HepG2 (cell line): ENCODE results near the gene SLC2A10. TPM values are rescaled to one million over a fixed set of nuclear protein-coding genes. Genes with fewer than 3 reads are reported as not detected.

Experiments
- ELF1 ChIP-seq: sonication (generic); formaldehyde crosslinking; IDR thresholded peaks from 2 replicates; pipeline ENCODE4 v1.4.0; 2020; ENCODE audit warnings: missing genetic modification reagents
- IRF2 ChIP-seq: IDR thresholded peaks from 2 replicates; pipeline ENCODE4 v1.6.1; 2018; ENCODE audit warnings: missing genetic modification reagents, missing compliant biosample characterization
- JUNB ChIP-seq: sonication (generic); formaldehyde crosslinking; IDR thresholded peaks from 2 replicates; pipeline ENCODE4 v1.8.0; 2022; ENCODE audit warnings: missing genetic modification reagents, mild to moderate bottlenecking, borderline replicate concordance
- KDM6A ChIP-seq: IDR thresholded peaks from 2 replicates; pipeline ENCODE4 v1.6.1; 2016; ENCODE audit warnings: low read depth
- NCOR1 ChIP-seq: fragments of 200-600 bp; sonication (generic); IDR thresholded peaks from 2 replicates; pipeline ENCODE4 v1.7.0; 2017; ENCODE audit warnings: antibody characterized with exemption, low read length, borderline replicate concordance
- NPAS2 ChIP-seq: sonication (generic); formaldehyde crosslinking; IDR thresholded peaks from 2 replicates; pipeline ENCODE4 v1.8.0; 2022; ENCODE audit warnings: mild to moderate bottlenecking, missing genetic modification reagents, borderline replicate concordance
- PHF21A ChIP-seq: sonication (generic); formaldehyde crosslinking; IDR thresholded peaks from 2 replicates; pipeline ENCODE4 v1.5.0; 2020; ENCODE audit warnings: mild to moderate bottlenecking, missing genetic modification reagents
- RARA ChIP-seq: IDR thresholded peaks from 2 replicates; pipeline ENCODE4 v1.6.1; 2016; ENCODE audit warnings: missing genetic modification reagents, missing compliant biosample characterization
- RARG ChIP-seq: sonication (generic); formaldehyde crosslinking; IDR thresholded peaks from 2 replicates; pipeline ENCODE4 v1.4.0; 2020; ENCODE audit warnings: low read depth, mild to moderate bottlenecking, missing genetic modification reagents
- SIX4 ChIP-seq: sonication (generic); formaldehyde crosslinking; IDR thresholded peaks from 2 replicates; pipeline ENCODE4 v1.4.0; 2020; ENCODE audit warnings: missing genetic modification reagents
- SP140L ChIP-seq: sonication (generic); formaldehyde crosslinking; IDR thresholded peaks from 2 replicates; pipeline ENCODE4 v1.4.0; 2020; ENCODE audit warnings: missing genetic modification reagents, borderline replicate concordance
- ZNF615 ChIP-seq: sonication (generic); formaldehyde crosslinking; IDR thresholded peaks from 2 replicates; pipeline ENCODE4 v1.5.0; 2020; ENCODE audit warnings: mild to moderate bottlenecking, missing genetic modification reagents, borderline replicate concordance
- ZNF839 ChIP-seq: sonication (generic); formaldehyde crosslinking; IDR thresholded peaks from 2 replicates; pipeline ENCODE4 v1.4.0; 2020; ENCODE audit warnings: missing genetic modification reagents, mild to moderate bottlenecking, borderline replicate concordance
- ZSCAN9 ChIP-seq: IDR thresholded peaks from 2 replicates; pipeline ENCODE4 v1.6.1; 2016; ENCODE audit warnings: borderline replicate concordance
- polyA plus RNA-seq, 8 experiments: library from polyadenylated mRNA; depleted of rRNA in 3 of 8; stranded (reverse) in 7 of 8; unstranded in 1 of 8; fragments of >200 nt; fragmentation: Illumina TruSeq in 4 of 8; extraction: Trizol in 4 of 8; gene quantifications; 2 replicates each; pipeline versions ENCODE4 v1.2.1 to v1.2.3, GENCODE V29; 2011 to 2016; ENCODE audit warnings: low read depth in 4 of 8, missing spikeins in 1 of 8, mixed read lengths in 1 of 8; ENCODE audit not compliant: insufficient read depth in 1 of 8
- total RNA-seq, 5 experiments: library from RNA; depleted of rRNA; stranded (reverse); fragments of >200 nt; fragmentation: Illumina TruSeq; extraction: Trizol; gene quantifications; 2 replicates each; pipeline ENCODE4 v1.2.3, GENCODE V29; 2016; ENCODE audit warnings: low read depth in 1 of 5
- TF ChIP-seq, protein P1 (sequence below): IDR thresholded peaks from 2 replicates; pipeline ENCODE4 v1.6.1; 2016; ENCODE audit warnings: mild to moderate bottlenecking
- TF ChIP-seq, protein P2 (sequence below): sonication (generic); formaldehyde crosslinking; IDR thresholded peaks from 2 replicates; pipeline ENCODE4 v1.5.0; 2020; ENCODE audit warnings: missing genetic modification reagents
- TF ChIP-seq, protein P3 (sequence below): sonication (generic); formaldehyde crosslinking; IDR thresholded peaks from 2 replicates; pipeline ENCODE4 v1.5.0; 2020; ENCODE audit warnings: mild to moderate bottlenecking, missing genetic modification reagents, moderate library complexity
- TF ChIP-seq, protein P4 (sequence below): sonication (generic); formaldehyde crosslinking; IDR thresholded peaks from 2 replicates; pipeline ENCODE4 v1.5.0; 2020; ENCODE audit warnings: mild to moderate bottlenecking, missing genetic modification reagents
- TF ChIP-seq, protein P5 (sequence below): sonication (generic); formaldehyde crosslinking; IDR thresholded peaks from 2 replicates; pipeline ENCODE4 v1.8.0; 2022; ENCODE audit warnings: mild to moderate bottlenecking, missing genetic modification reagents
- TF ChIP-seq, protein P6 (sequence below): sonication (generic); formaldehyde crosslinking; IDR thresholded peaks from 2 replicates; pipeline ENCODE4 v1.8.1; 2023; ENCODE audit warnings: missing genetic modification reagents, mild to moderate bottlenecking, borderline replicate concordance
- TF ChIP-seq, protein P7 (sequence below): sonication (generic); formaldehyde crosslinking; IDR thresholded peaks from 2 replicates; pipeline ENCODE4 v1.4.0; 2020; ENCODE audit warnings: missing genetic modification reagents

The SLC2A10 gene
- total and polyA plus RNA-seq, 2 of the 13 experiments (the other 11 are each of a cell fraction or from before 2014, with no cell fraction given): 16.0 to 18.4 TPM

DNA sequence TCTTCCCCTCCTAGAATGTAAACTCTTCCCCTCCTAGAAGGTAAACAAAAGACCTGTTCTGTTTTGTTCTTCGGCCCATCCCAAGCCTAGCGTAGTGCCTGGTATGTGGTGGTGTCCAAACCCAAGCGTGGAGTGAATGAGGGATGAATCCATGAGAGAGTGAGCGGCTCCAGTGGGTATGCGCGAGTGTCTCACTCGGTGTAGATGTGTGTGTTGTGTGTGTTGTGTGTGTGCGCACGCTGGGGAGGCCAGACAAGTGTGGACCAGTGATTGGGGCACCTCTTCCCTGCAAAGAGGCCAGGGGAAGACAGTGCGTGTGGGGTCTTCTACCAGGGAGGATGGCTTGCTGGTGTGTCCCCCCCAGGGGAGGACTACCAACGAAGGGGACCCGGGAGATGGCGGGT, 392 bp upstream of the SLC2A10 start (continued):
- TF ChIP-seq, protein P1, sequence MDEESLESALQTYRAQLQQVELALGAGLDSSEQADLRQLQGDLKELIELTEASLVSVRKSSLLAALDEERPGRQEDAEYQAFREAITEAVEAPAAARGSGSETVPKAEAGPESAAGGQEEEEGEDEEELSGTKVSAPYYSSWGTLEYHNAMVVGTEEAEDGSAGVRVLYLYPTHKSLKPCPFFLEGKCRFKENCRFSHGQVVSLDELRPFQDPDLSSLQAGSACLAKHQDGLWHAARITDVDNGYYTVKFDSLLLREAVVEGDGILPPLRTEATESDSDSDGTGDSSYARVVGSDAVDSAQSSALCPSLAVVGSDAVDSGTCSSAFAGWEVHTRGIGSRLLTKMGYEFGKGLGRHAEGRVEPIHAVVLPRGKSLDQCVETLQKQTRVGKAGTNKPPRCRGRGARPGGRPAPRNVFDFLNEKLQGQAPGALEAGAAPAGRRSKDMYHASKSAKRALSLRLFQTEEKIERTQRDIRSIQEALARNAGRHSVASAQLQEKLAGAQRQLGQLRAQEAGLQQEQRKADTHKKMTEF (CRISPR knock-in tag): no peak; the same call in 1 of the 2 replicates
- no peak for TF ChIP-seq SIX4
- TF ChIP-seq, protein P2, sequence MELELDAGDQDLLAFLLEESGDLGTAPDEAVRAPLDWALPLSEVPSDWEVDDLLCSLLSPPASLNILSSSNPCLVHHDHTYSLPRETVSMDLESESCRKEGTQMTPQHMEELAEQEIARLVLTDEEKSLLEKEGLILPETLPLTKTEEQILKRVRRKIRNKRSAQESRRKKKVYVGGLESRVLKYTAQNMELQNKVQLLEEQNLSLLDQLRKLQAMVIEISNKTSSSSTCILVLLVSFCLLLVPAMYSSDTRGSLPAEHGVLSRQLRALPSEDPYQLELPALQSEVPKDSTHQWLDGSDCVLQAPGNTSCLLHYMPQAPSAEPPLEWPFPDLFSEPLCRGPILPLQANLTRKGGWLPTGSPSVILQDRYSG (CRISPR knock-in tag): no peak
- no peak for TF ChIP-seq ZSCAN9 (CRISPR knock-in tag)
- TF ChIP-seq, protein P3, sequence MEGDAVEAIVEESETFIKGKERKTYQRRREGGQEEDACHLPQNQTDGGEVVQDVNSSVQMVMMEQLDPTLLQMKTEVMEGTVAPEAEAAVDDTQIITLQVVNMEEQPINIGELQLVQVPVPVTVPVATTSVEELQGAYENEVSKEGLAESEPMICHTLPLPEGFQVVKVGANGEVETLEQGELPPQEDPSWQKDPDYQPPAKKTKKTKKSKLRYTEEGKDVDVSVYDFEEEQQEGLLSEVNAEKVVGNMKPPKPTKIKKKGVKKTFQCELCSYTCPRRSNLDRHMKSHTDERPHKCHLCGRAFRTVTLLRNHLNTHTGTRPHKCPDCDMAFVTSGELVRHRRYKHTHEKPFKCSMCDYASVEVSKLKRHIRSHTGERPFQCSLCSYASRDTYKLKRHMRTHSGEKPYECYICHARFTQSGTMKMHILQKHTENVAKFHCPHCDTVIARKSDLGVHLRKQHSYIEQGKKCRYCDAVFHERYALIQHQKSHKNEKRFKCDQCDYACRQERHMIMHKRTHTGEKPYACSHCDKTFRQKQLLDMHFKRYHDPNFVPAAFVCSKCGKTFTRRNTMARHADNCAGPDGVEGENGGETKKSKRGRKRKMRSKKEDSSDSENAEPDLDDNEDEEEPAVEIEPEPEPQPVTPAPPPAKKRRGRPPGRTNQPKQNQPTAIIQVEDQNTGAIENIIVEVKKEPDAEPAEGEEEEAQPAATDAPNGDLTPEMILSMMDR: no peak
- no peak for TF ChIP-seq PHF21A (CRISPR knock-in tag)
- TF ChIP-seq SP140L (CRISPR knock-in tag): no peak
- TF ChIP-seq ELF1: no peak
- TF ChIP-seq, protein P4, sequence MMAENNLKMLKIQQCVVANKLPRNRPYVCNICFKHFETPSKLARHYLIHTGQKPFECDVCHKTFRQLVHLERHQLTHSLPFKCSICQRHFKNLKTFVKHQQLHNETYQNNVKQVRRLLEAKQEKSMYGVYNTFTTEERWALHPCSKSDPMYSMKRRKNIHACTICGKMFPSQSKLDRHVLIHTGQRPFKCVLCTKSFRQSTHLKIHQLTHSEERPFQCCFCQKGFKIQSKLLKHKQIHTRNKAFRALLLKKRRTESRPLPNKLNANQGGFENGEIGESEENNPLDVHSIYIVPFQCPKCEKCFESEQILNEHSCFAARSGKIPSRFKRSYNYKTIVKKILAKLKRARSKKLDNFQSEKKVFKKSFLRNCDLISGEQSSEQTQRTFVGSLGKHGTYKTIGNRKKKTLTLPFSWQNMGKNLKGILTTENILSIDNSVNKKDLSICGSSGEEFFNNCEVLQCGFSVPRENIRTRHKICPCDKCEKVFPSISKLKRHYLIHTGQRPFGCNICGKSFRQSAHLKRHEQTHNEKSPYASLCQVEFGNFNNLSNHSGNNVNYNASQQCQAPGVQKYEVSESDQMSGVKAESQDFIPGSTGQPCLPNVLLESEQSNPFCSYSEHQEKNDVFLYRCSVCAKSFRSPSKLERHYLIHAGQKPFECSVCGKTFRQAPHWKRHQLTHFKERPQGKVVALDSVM (CRISPR knock-in tag): no peak
- no peak for TF ChIP-seq NPAS2
- TF ChIP-seq, protein P5, sequence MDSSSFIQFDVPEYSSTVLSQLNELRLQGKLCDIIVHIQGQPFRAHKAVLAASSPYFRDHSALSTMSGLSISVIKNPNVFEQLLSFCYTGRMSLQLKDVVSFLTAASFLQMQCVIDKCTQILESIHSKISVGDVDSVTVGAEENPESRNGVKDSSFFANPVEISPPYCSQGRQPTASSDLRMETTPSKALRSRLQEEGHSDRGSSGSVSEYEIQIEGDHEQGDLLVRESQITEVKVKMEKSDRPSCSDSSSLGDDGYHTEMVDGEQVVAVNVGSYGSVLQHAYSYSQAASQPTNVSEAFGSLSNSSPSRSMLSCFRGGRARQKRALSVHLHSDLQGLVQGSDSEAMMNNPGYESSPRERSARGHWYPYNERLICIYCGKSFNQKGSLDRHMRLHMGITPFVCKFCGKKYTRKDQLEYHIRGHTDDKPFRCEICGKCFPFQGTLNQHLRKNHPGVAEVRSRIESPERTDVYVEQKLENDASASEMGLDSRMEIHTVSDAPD (CRISPR knock-in tag): no peak
- TF ChIP-seq ZNF615: no peak
- 0 out of 2 replicates have a peak, but pooled peaks have one; percentile 3 for TF ChIP-seq IRF2 (CRISPR knock-in tag)
- no peak for TF ChIP-seq KDM6A (CRISPR knock-in tag)
- TF ChIP-seq NCOR1: no peak
- TF ChIP-seq RARA (CRISPR knock-in tag): no peak
- TF ChIP-seq ZNF839: no peak
- peak; percentile 31; the same call in 1 of the 2 replicates for TF ChIP-seq JUNB (CRISPR knock-in tag)
- no peak for TF ChIP-seq RARG (CRISPR knock-in tag)
- TF ChIP-seq, protein P6, sequence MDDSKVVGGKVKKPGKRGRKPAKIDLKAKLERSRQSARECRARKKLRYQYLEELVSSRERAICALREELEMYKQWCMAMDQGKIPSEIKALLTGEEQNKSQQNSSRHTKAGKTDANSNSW (CRISPR knock-in tag): no peak
- TF ChIP-seq, protein P7, sequence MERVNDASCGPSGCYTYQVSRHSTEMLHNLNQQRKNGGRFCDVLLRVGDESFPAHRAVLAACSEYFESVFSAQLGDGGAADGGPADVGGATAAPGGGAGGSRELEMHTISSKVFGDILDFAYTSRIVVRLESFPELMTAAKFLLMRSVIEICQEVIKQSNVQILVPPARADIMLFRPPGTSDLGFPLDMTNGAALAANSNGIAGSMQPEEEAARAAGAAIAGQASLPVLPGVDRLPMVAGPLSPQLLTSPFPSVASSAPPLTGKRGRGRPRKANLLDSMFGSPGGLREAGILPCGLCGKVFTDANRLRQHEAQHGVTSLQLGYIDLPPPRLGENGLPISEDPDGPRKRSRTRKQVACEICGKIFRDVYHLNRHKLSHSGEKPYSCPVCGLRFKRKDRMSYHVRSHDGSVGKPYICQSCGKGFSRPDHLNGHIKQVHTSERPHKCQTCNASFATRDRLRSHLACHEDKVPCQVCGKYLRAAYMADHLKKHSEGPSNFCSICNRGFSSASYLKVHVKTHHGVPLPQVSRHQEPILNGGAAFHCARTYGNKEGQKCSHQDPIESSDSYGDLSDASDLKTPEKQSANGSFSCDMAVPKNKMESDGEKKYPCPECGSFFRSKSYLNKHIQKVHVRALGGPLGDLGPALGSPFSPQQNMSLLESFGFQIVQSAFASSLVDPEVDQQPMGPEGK (CRISPR knock-in tag): no peak
